Progenitor cell of endocrine pancreas (in vitro differentiated cells): ENCODE data around the gene GSG1L. TPM values are rescaled to one million over a fixed set of nuclear protein-coding genes. Genes with fewer than 3 reads are reported as not detected.

ENCODE experiments used
- DNase-seq: peaks from one replicate; pipeline ENCODE4 v3.0.0; 2021; ENCODE audit warnings: low spot score; ENCODE audit not compliant: unreplicated experiment
- H3K27ac Mint-ChIP-seq: 2 replicates; pipeline ENCODE4 v1.8.0; 2021; ENCODE audit warnings: mild to moderate bottlenecking, moderate library complexity, mixed read lengths
- H3K27me3 Mint-ChIP-seq: 2 replicates; pipeline ENCODE4 v1.8.0; 2021; ENCODE audit warnings: mixed read lengths
- H3K36me3 Mint-ChIP-seq: 2 replicates; pipeline ENCODE4 v1.8.0; 2022; ENCODE audit warnings: mixed read lengths; ENCODE audit not compliant: insufficient read depth
- H3K4me1 Mint-ChIP-seq: 2 replicates; pipeline ENCODE4 v1.8.0; 2021; ENCODE audit warnings: low read depth, mixed read lengths
- H3K4me3 Mint-ChIP-seq: 2 replicates; pipeline ENCODE4 v1.8.0; 2021; ENCODE audit warnings: low read depth, mild to moderate bottlenecking, moderate library complexity, mixed read lengths
- H3K9me3 Mint-ChIP-seq: 2 replicates; pipeline ENCODE4 v1.8.0; 2021; ENCODE audit warnings: low read depth, mixed read lengths
- total RNA-seq: library from RNA; stranded (reverse); gene quantifications from 2 replicates; pipeline ENCODE4 v1.2.1, GENCODE V29; 2021
- TF ChIP-seq, protein P1 (sequence below): fragments of 200-600 bp; sonication (generic); IDR thresholded peaks from one replicate; pipeline ENCODE4 v1.5.0; 2021; ENCODE audit warnings: antibody characterized with exemption, mild to moderate bottlenecking; ENCODE audit not compliant: unreplicated experiment

GSG1L gene
- total RNA-seq, 1 donor from 2014 or later = 0.17 TPM

DNA sequence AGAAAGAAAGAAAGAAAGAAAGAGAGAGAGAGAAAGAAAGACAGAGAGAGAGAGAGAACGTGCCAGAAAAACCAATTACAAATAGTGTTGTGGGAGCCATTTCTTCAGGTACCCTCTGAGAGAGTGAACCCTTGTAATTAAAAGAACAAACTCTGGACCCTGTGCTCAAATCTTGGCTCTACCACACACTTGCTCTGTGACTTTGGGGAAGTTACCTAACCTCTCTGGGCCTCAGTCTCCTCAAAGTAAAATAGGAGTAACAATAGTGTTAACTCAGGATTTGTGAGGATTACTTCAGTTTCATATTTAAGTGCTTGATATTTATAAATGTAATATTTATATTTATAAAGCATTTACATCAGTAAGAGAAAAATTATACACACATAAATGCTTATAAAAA lies 139.8 kb downstream of the GSG1L start:
- no peaks in the 10 kb centered on the region for H3K9me3 Mint-ChIP-seq
- H3K27ac Mint-ChIP-seq = no peak overlapping the region
- H3K27me3 Mint-ChIP-seq = peaks cover 47% of the 10 kb centered on the region
- no peaks in the 10 kb centered on the region for H3K36me3 Mint-ChIP-seq
- H3K4me1 Mint-ChIP-seq = no peaks in the 10 kb centered on the region
- H3K4me3 Mint-ChIP-seq = no peak overlapping the region
- TF ChIP-seq, protein P1, sequence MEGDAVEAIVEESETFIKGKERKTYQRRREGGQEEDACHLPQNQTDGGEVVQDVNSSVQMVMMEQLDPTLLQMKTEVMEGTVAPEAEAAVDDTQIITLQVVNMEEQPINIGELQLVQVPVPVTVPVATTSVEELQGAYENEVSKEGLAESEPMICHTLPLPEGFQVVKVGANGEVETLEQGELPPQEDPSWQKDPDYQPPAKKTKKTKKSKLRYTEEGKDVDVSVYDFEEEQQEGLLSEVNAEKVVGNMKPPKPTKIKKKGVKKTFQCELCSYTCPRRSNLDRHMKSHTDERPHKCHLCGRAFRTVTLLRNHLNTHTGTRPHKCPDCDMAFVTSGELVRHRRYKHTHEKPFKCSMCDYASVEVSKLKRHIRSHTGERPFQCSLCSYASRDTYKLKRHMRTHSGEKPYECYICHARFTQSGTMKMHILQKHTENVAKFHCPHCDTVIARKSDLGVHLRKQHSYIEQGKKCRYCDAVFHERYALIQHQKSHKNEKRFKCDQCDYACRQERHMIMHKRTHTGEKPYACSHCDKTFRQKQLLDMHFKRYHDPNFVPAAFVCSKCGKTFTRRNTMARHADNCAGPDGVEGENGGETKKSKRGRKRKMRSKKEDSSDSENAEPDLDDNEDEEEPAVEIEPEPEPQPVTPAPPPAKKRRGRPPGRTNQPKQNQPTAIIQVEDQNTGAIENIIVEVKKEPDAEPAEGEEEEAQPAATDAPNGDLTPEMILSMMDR = no peak
- no peak for DNase-seq

GRCh38 chr16:27922433-27922832 lies 141.1 kb downstream of the GSG1L start:
- H3K36me3 Mint-ChIP-seq = no peaks in the 10 kb centered on the region
- no peaks in the 10 kb centered on the region for H3K9me3 Mint-ChIP-seq
- H3K27me3 Mint-ChIP-seq = peaks cover 48% of the 10 kb centered on the region
- no peak overlapping the region for H3K4me3 Mint-ChIP-seq
- TF ChIP-seq, protein P1 = no peak
- no peak for DNase-seq
- H3K27ac Mint-ChIP-seq = no peak overlapping the region
- H3K4me1 Mint-ChIP-seq = no peaks in the 10 kb centered on the region

DNA sequence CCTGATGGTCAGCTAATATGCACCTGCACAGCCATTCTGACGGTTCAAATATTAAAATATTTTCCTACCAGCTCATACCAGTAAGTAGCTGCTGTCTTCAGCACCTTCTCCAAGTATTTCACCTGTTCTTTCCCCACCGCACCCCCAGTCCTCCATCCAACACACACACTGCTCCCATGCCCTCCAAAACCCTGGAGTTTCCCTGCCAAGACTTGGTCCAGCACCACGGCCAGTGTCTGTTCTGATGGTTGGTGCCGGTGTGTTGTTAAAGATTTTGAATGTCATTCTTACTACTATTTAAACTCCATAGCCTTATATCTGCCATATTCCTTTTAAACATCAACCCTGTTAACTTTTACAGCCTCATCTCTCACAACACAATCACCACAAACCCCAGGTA lies 142.4 kb downstream of the GSG1L start:
- no peak overlapping the region for H3K4me3 Mint-ChIP-seq
- DNase-seq = no peak
- H3K27me3 Mint-ChIP-seq = peaks cover 51% of the 10 kb centered on the region
- no peaks in the 10 kb centered on the region for H3K4me1 Mint-ChIP-seq
- no peaks in the 10 kb centered on the region for H3K36me3 Mint-ChIP-seq
- no peaks in the 10 kb centered on the region for H3K9me3 Mint-ChIP-seq
- TF ChIP-seq, protein P1 = no peak
- H3K27ac Mint-ChIP-seq = no peak overlapping the region

DNA sequence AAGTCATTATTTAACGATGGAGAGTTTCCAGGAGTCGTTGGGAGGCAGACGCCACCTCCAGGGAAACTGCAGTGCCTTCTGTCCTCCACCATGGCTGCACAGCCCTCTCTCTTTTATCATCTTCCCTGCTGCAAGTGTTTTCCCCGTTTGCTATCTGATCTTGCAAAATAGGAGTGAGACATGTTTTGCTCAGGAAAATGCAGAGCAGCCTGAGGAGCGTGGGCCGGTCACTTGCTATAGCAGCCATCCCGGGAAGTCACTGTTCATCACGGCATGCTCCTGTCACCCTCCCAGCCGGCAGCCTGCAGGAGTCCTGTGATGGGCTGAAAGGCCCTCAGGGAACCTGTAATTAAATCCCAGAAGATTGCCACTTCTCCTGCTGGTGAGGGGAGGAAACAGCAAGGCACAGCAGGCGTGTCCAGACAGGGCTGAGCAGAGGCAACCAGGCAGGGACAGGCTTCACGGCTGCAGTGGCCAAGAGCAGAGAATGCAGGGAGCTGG lies 143.1 kb downstream of the GSG1L start:
- no peak overlapping the region for H3K27ac Mint-ChIP-seq
- DNase-seq = peak; percentile 29
- H3K4me1 Mint-ChIP-seq = no peaks in the 10 kb centered on the region
- H3K4me3 Mint-ChIP-seq = no peak overlapping the region
- H3K27me3 Mint-ChIP-seq = peaks cover 47% of the 10 kb centered on the region
- no peaks in the 10 kb centered on the region for H3K9me3 Mint-ChIP-seq
- TF ChIP-seq, protein P1 = peak; percentile 43
- no peaks in the 10 kb centered on the region for H3K36me3 Mint-ChIP-seq

DNA sequence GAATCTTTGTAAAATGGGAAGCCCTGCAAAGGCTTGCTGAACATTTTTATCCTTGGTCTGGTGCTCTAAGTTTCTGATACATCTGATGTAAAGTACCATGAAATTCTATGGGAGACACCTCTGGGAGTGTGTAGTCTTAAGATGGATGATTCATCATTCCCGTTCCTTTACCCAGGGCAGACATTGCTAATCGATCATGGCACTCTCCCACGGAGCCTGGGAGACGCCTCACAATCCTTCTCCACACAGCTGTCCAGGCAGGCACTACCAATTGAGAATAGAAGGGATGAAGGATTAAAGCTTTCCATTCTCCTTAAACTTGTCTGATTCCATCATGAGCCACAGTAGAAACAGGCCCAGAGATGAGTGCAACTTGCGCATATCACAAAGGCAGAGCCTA lies 144.8 kb downstream of the GSG1L start:
- TF ChIP-seq, protein P1 = no peak
- no peak overlapping the region for H3K4me3 Mint-ChIP-seq
- H3K27ac Mint-ChIP-seq = no peak overlapping the region
- H3K4me1 Mint-ChIP-seq = no peaks in the 10 kb centered on the region
- no peak for DNase-seq
- H3K27me3 Mint-ChIP-seq = peaks cover 42% of the 10 kb centered on the region
- H3K36me3 Mint-ChIP-seq = no peaks in the 10 kb centered on the region
- H3K9me3 Mint-ChIP-seq = no peaks in the 10 kb centered on the region
